ENCODE measurements around the gene ZZZ3. TPM values are rescaled to one million over a fixed set of nuclear protein-coding genes. Genes with fewer than 3 reads are reported as not detected.
A peak's percentile ranks its signal among the peaks of the same experiment; 100 is the strongest.
"Not testable (repeated sequence)": the region's sequence is repeated elsewhere in the genome, so short reads cannot be mapped to it uniquely, and the experiment has no call there.

Gene ZZZ3
- 10 to 100 TPM; 34.1 to 43.6 TPM for total RNA-seq

DNA sequence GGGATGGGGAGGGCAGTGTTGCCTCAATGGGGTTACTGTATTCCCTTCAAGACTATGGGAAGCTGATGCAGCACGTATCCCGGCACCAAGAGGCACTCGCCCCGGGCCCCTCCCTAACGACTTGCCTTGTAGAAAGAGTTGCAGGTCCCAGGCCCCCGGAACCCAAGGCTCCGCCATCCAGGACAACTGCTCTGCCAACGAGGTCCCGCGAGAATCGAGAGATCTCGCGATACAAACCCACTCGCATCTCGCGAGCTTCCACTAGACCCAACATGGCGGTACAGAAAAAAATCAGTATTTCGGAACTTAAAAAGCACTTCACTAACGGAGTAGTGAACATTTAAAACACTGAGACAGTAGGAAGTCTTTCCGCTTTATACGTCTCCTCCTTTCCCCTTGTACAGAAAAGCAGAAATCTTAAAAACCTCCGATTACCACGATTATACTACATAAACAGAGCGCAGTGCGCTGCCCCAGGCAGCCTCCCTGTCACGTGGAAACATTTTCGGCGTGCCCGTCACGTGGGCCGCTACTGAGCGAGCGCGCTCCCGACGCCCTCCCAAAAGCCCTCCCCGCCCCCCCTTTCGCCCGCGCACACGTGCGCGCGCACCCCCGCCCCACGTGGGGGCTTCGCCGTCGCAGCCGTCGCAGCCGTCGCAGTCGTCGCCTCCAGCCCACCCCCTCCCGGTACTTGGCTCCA, at the start of gene ZZZ3:
ZZZ3 (minus strand) TSS at position 199 of the 700 bp plus-strand sequence. CDS start 49,304 bp downstream, outside the sequence.
- ATAC-seq = peak; percentile 75 to 81
- Mint-ChIP-seq H3K9me3 (no peaks in the 10 kb centered on the region), H3K36me3 (peaks cover 10 to 15% of the 10 kb centered on the region in 2 donors), H3K27ac (peak within 1 kb of the TSS; percentile 93 to 99)
- DNase-seq (ENCODE audit: low spot score in 2 of 2) = peak; percentile 90 to 92

DNA sequence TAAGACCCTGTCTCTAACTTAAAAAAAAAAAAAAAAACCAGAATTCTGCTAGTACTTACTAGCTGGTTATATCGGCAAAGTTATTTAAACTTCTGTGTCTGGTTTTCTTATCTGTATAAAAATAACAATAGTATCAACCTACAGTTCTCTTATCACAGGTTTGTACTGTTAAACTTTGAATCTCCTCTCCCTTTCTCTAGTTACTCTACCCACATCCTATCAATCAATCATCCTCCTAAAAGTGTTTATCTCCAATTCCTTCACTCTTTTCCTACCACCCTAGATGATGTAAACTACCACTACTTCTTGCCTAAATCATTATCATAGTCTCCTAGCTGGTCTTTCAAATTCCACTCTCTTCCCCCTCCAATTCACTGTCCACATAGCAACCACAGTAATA, 49.6 kb upstream of the ZZZ3 start:
- no peak for DNase-seq (ENCODE audit: low spot score in 2 of 2)
- no peak for ATAC-seq
- H3K27ac Mint-ChIP-seq = no peak overlapping the region
- H3K9me3 Mint-ChIP-seq = no peaks in the 10 kb centered on the region
- H3K36me3 Mint-ChIP-seq = no peaks in the 10 kb centered on the region

DNA sequence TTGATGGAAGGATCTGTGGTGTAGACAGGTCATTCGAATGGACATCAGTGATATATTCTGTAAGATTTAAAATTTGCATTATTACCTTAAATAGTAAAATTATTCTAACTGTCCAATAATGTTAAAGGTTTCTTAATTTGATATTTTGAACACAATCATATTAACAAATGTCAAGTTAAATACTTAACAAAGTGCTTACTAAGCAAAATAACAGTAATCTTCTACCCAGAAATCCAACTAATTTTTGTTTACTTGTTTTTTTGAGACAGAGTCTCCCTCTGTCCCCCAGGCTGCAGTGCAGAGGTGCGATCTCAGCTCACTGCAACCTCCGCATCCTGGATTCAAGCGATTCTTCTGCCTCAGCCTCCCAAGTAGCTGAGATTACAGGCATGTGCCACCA, 43.2 kb upstream of the ZZZ3 start:
- DNase-seq (ENCODE audit: low spot score in 2 of 2) (no peak), ATAC-seq (no peak)
- Mint-ChIP-seq H3K27ac (no peak overlapping the region), H3K9me3 (no peaks in the 10 kb centered on the region), H3K36me3 (peaks cover 0 to 12% of the 10 kb centered on the region in 2 donors)

DNA sequence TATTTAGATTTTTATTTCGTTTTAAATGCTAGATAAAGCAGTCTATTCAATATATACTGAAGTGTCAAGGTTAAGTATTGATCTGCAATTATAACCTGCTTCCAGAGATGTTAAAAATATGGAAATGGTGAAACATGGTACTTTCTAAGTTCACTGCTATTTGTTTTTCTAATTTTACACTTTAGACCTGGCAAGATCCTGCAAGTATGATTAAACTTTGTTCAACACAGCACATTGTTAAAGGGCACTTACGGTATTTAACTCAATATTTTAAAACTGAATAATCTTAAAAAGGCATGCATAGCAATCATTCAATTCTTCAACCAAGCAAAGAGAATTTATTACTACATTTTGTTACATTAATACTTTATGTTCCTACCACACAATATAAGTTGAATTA, 35.7 kb upstream of the ZZZ3 start:
- peaks cover 0 to 14% of the 10 kb centered on the region in 2 donors for H3K36me3 Mint-ChIP-seq
- no peak for ATAC-seq
- H3K27ac Mint-ChIP-seq = no peak overlapping the region
- DNase-seq (ENCODE audit: low spot score in 2 of 2) = no peak
- no peaks in the 10 kb centered on the region for H3K9me3 Mint-ChIP-seq

DNA sequence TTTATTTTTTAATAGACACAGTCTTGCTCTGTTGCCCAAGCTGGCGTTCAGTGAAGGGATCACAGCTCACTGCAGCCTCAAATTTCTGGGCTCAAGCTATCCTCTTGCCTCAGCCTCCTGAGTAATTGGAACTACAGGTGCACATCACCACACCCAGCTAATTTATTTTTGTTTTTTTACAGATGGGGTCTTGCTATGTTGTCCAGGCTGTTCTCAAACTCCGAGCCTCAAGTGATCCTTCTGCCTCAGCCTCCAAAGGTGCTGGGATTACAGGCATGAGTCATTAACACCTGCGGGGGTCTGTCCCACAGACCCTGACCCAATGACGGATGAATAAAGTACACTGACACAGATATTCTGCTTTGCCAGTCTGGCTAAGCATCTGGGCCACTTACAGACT, 33.6 kb upstream of the ZZZ3 start:
- peaks cover 0 to 10% of the 10 kb centered on the region in 2 donors for H3K36me3 Mint-ChIP-seq
- DNase-seq (ENCODE audit: low spot score in 2 of 2) = no peak
- no peak for ATAC-seq
- H3K9me3 Mint-ChIP-seq = no peaks in the 10 kb centered on the region
- H3K27ac Mint-ChIP-seq = no peak overlapping the region

DNA sequence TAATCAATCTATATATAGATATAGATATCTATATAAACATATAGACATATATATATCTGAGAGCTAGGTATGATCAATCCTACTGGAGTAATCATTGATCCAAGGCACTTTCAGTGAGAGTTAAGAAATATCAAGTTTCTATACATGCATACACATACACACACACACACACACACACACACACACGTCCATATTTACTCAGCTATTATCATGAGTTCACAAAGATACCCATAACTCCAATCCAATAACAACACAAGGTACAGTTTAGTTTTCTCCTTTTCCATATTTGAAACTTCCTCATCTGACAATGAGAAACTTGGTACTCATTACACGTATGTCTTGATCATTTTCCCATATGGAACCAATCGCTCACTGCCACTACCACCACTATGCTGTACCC, 27.3 kb upstream of the ZZZ3 start:
- DNase-seq (ENCODE audit: low spot score in 2 of 2) (no peak), ATAC-seq (no peak)
- Mint-ChIP-seq H3K27ac (no peak overlapping the region), H3K9me3 (no peaks in the 10 kb centered on the region), H3K36me3 (peaks cover 4 to 5% of the 10 kb centered on the region in 2 donors)

DNA sequence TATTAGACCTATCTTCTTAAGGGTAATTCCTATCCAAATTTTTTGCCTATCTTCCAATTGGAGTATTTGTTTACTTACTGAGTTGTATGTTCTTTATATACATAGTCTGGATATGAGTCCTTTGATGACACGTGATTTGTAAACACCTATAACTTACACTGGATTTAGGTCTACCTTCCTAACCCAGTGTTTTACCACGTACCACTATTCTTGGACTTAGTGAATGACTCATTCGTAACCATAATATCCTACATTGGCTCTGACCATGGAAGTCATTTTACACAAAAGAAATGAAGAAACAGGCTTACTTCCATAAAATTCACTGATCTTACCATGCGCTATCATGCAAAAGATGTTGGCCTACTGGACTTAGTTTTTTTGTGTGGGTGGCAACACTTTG, 23.9 kb upstream of the ZZZ3 start:
- Mint-ChIP-seq H3K9me3 (no peaks in the 10 kb centered on the region), H3K27ac (no peak overlapping the region), H3K36me3 (peaks cover 4 to 8% of the 10 kb centered on the region in 2 donors)
- DNase-seq (ENCODE audit: low spot score in 2 of 2) (no peak), ATAC-seq (no peak)

DNA sequence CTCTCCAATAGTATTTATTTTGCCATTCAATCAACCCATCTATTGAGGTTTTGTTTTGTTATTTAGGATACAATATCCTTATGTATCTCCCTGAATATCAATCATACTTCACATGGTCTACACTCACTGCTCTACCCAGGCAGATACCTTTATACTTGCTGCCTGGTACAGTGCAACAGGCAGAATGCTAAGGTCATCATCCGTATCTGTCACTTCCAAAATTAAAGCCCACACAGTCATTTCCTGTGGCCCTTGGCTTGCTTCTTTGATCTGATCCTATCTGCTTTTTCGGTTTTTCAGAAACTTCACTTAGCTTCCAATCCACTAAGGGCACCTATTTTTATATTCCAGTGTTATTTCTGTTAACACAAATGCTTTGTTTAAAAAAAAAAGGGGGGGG, 22.3 kb upstream of the ZZZ3 start:
- no peak for DNase-seq (ENCODE audit: low spot score in 2 of 2)
- Mint-ChIP-seq H3K9me3 (no peaks in the 10 kb centered on the region), H3K36me3 (peaks cover 0 to 14% of the 10 kb centered on the region in 2 donors), H3K27ac (no peak overlapping the region)
- peak in 1 of 2 donors; percentile 36 for ATAC-seq

DNA sequence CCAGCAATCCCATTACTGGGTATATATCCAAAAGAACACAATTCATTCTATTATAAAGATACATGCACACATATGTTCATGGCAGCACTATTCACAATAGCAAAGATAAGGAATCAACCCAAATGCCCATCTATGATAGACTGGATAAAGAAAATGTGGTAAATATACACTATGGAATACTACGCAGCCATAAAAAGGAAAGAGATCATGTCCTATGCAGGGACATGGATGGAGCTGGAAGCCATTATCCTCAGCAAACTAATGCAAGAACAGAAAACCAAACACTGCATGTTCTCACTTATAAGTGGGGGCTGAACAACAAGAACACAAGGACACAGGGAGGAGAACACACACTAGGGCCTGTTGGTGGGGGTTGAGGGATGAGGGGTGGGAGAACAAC, 17.2 kb upstream of the ZZZ3 start:
- H3K9me3 Mint-ChIP-seq; H3K27ac Mint-ChIP-seq; ATAC-seq; DNase-seq (ENCODE audit: low spot score in 2 of 2): not testable (repeated sequence)
- H3K36me3 Mint-ChIP-seq = peaks cover 0 to 11% of the 10 kb centered on the region in 2 donors

DNA sequence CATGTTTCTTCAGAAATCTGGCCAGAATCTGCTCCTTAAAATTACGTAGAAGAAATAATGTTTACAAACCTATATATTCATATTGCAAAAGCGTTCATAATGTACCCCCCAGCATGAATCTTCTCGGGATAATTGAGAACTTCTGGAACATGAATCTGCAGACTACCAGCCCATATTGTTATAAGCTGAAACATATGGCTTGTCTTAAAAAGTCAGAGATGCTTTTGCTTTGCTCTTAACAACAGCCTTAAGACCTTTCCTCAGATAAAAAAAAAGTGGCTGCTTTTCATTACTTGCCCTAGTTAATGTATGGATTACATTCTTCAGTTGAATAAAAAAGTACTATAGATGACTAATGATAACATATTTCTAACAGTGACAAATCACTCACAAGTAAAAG, 15.0 kb upstream of the ZZZ3 start:
- peak overlapping the region in 1 of 2 donors; percentile 44 for H3K27ac Mint-ChIP-seq
- ATAC-seq (no peak), DNase-seq (ENCODE audit: low spot score in 2 of 2) (no peak)
- no peaks in the 10 kb centered on the region for H3K9me3 Mint-ChIP-seq
- peaks cover 0 to 11% of the 10 kb centered on the region in 2 donors for H3K36me3 Mint-ChIP-seq

DNA sequence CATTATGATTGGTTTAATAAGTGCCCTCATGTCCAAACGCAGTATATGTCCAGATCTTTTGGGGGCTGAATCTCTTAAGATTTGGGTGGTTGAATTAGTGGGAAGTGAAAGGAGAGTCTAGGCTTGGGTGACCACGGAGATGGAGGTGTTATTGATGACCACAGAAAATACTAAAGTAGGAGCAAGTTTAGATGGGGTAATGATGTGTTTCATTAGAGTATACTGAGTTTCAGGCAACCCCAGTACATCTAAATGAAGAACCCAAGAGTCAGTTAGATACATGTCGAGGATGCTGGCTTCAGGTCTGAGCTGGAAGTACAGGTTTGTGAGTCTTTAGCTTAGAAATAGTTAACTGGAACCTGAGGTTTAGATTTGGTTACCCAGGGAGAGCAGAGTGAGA, 6.5 kb upstream of the ZZZ3 start:
- ATAC-seq (no peak), DNase-seq (ENCODE audit: low spot score in 2 of 2) (no peak)
- no peaks in the 10 kb centered on the region for H3K9me3 Mint-ChIP-seq
- no peak overlapping the region for H3K27ac Mint-ChIP-seq
- no peaks in the 10 kb centered on the region for H3K36me3 Mint-ChIP-seq

DNA sequence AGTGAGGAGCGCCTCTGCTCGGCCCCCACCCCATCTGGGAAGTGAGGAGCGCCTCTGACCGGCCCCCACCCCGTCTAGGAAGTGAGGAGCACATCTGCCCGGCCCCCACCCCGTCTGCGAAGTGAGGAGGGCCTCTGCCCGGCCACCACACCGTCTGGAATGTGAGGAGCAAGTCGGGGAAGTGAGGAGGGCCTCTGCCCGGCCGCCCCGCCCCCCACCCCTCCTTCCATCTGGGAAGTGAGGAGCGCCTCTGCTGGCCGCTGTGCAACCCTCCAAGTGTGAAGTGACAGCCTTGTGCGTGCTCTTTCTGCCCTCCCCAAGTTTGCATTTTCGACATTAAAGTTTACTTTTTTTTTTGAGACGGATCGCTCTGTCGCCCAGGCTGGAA, 5.1 kb upstream of the ZZZ3 start:
- H3K36me3 Mint-ChIP-seq = peaks cover under 1% of the 10 kb centered on the region in 2 donors
- ATAC-seq (no peak), DNase-seq (ENCODE audit: low spot score in 2 of 2) (no peak)
- H3K9me3 Mint-ChIP-seq = no peaks in the 10 kb centered on the region
- H3K27ac Mint-ChIP-seq = no peak overlapping the region

DNA sequence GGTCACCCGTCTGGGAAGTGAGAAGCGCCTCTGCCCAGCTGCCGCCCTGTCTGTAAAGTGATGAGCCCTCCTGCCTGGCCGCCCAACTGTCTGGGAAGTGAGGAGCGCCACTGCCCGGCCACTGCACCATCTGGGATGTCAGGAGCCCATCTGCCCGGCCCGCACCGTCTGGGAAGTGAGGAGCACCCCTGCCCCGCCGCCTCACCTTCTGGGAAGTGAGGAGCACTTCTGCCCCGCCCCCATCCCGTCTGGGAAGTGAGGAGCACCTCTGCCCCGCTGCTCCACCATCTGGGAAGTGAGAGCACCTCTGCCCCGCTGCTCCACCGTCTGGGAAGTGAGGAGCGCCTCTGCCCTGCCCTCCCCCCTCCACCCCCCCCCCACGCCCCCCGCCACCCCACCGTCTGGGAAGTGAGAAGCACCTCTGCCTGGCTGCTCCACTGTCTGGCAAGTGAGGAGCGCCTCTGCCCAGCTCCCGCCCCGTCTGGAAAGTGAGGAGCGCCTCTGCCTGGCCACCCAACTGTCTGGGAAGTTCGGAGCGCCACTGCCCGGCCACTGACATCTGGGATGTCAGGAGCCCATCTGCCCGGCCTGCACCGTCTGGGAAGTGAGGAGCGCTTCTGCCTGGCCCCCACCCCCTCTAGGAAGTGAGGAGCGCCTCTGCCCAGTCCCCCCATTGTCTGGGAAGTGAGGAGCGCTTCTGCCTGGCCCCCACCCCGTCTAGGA, 4.5 kb upstream of the ZZZ3 start:
- H3K27ac Mint-ChIP-seq = no peak overlapping the region
- H3K36me3 Mint-ChIP-seq = peaks cover 6% of the 10 kb centered on the region in 2 donors
- no peaks in the 10 kb centered on the region for H3K9me3 Mint-ChIP-seq
- ATAC-seq (no peak), DNase-seq (ENCODE audit: low spot score in 2 of 2) (no peak)

DNA sequence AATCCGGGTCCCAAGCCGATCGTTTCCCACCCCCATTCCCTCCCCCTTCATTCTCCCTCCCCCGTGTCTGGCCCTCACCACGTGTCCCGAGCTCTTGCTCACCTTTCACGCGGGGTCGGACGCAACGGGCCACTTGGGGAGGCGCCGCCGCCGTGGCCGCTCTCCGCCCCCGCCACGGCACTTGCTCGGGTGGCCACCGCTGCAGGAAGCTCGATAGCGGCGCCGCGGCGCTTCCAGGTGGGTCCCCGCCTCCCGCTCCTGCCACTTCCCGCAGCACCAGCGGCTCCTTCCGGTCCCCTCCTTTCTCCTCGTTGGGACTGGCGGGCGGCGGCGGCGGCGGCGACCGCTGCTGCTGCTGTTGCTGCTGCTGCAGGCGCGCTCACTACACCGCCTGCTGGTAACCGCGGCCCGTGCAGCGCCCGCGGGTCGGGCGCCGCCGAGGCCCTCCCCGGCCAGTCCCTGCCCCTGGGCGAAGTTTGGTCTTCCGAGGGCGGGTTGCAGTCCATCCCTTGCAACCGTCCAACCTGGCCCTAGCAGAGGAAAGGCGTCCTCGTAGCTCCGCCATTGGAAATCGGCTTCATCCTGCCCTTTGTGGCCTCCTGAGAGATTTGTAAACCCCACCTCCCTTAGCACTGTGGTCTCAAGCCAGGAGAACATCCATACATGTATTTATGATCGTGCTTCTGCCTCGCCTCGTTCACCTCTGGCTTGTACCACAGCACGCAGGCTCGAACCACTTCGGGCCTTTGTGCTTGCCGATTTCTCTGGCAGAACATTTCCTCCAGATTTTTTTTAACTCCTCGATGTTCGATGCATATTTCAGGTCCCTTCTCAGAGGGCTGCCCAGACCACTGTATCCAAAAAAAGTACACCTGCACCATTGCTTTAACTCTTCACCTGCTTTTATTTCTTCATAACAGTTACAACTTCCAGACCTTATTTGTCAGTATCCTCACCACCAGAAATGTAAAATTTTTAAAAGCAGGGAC, 996 bp upstream of the ZZZ3 start:
- no peaks in the 10 kb centered on the region for H3K9me3 Mint-ChIP-seq
- DNase-seq (ENCODE audit: low spot score in 2 of 2) = peak; percentile 90
- peaks cover 10 to 15% of the 10 kb centered on the region in 2 donors for H3K36me3 Mint-ChIP-seq
- H3K27ac Mint-ChIP-seq = peak overlapping the region; percentile 93 to 99
- ATAC-seq = peak; percentile 77 to 82

DNA sequence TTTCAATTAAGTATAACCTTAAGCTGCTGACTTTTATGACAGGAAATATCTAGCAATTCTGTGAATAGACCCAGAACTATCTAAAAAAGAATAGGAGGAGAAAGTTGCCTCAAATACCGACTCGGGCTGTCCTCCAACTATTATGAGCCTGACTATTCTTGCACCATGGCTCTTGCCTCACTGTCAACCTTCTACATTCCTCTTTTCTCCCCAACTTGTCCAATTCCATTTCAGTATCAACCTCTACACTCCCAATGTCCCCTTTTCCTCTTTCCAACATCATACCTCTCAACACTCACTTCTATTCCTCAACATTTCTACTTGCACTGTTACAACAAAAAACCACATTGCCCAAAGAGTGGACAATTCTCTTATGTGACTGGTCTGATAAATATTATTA, 2.3 kb downstream of the ZZZ3 start:
- H3K27ac Mint-ChIP-seq = no peak overlapping the region
- no peak for DNase-seq (ENCODE audit: low spot score in 2 of 2)
- ATAC-seq = no peak
- H3K9me3 Mint-ChIP-seq = no peaks in the 10 kb centered on the region
- H3K36me3 Mint-ChIP-seq = peaks cover 10 to 15% of the 10 kb centered on the region in 2 donors

DNA sequence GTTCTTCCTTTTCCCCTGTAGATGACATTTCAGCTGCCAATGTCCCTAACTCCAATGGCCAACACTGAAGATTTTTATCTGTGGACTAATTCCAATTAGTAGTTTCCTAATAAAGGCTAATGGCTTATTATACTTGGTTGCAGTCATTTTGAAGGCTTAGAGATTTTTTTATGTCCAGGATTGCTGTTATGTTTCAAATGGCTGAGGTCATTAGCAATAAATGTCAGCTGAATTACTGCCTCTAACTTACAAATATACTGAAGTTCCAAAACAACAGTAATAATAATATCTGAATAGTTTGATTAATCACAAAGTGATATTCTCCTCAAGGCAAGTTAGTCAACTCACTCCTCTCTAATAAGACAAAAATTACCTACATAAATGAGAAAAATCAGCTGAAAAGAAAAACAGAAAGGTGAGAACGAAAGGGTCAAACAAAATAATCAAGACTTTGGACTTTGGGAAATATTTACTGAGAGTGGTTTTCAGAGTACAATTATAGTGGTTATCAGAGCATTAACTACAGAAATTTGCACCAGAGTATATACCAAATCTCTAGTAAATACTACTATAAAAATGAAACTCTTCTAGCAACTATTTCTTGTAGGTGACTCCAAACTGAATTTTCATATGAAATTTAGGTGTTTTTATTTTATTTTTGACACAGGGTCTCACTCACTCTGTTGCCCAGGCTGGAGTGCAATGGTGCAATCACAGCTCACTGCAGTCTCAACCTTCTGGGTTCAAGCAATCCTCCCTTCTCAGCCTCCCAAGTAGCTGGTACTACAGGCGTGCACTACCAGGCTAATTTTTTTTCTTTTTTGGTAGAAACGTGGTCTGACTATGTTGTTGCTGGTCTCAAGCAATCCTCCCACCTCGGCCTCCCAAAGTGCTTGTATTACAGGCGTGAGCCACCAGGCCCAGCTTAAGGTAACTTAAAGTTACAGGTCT, 3.5 kb downstream of the ZZZ3 start:
- no peak for ATAC-seq
- DNase-seq (ENCODE audit: low spot score in 2 of 2) = no peak
- no peaks in the 10 kb centered on the region for H3K9me3 Mint-ChIP-seq
- peaks cover 10 to 15% of the 10 kb centered on the region in 2 donors for H3K36me3 Mint-ChIP-seq
- H3K27ac Mint-ChIP-seq = no peak overlapping the region

All from activated naive CD4-positive, alpha-beta T cell treated with anti-CD3 and anti-CD28 coated beads, Interleukin-2, amount 50 U/mL, for 72 hours (primary cell).